Measurements from ENCODE around the gene TIRAP.
A peak's percentile ranks its signal among the peaks of the same experiment; 100 is the strongest.

The TIRAP gene

GRCh38 chr11:126339073-126339862 is 56.4 kb downstream of the TIRAP start:
- no peak for DNase-seq (ENCODE audit: low read depth)
- TF ChIP-seq CTCF (IDR thresholded peaks at IDR 0.05; ENCODE audit: insufficient read depth, low read depth, low read length, missing control alignments): no peak
- H3K4me3 ChIP-seq (ENCODE audit: low read depth, low read length): no peak overlapping the region

GRCh38 chr11:126339863-126340434 is 57.1 kb downstream of the TIRAP start:
- no peak for TF ChIP-seq CTCF (IDR thresholded peaks at IDR 0.05; ENCODE audit: insufficient read depth, low read depth, low read length, missing control alignments)
- DNase-seq (ENCODE audit: low read depth): no peak
- H3K4me3 ChIP-seq (ENCODE audit: low read depth, low read length): no peak overlapping the region

- no peak for TF ChIP-seq CTCF (IDR thresholded peaks at IDR 0.05; ENCODE audit: insufficient read depth, low read depth, low read length, missing control alignments)
- peak; percentile 70 for DNase-seq (ENCODE audit: low read depth)
- no peak overlapping the region for H3K4me3 ChIP-seq (ENCODE audit: low read depth, low read length)
Measured at GRCh38 chr11:126340960-126341606, 58.2 kb downstream of the TIRAP start.

- no peak for DNase-seq (ENCODE audit: low read depth)
- no peak overlapping the region for H3K4me3 ChIP-seq (ENCODE audit: low read depth, low read length)
- no peak for TF ChIP-seq CTCF (IDR thresholded peaks at IDR 0.05; ENCODE audit: insufficient read depth, low read depth, low read length, missing control alignments)
Measured at GRCh38 chr11:126341760-126342161, 58.9 kb downstream of the TIRAP start.

GRCh38 chr11:126343051-126343450 is 60.2 kb downstream of the TIRAP start:
- TF ChIP-seq CTCF (IDR thresholded peaks at IDR 0.05; ENCODE audit: insufficient read depth, low read depth, low read length, missing control alignments): no peak
- DNase-seq (ENCODE audit: low read depth): no peak
- H3K4me3 ChIP-seq (ENCODE audit: low read depth, low read length): no peak overlapping the region
